ENCODE results near the gene ZNF846. TPM values are rescaled to one million over a fixed set of nuclear protein-coding genes. Genes with fewer than 3 reads are reported as not detected.
"Not testable (repeated sequence)": the region's sequence is repeated elsewhere in the genome, so short reads cannot be mapped to it uniquely, and the experiment has no call there.

Gene ZNF846
- total RNA-seq, 2 donors from 2014 or later, result 44.0 to 54.6 TPM

DNA sequence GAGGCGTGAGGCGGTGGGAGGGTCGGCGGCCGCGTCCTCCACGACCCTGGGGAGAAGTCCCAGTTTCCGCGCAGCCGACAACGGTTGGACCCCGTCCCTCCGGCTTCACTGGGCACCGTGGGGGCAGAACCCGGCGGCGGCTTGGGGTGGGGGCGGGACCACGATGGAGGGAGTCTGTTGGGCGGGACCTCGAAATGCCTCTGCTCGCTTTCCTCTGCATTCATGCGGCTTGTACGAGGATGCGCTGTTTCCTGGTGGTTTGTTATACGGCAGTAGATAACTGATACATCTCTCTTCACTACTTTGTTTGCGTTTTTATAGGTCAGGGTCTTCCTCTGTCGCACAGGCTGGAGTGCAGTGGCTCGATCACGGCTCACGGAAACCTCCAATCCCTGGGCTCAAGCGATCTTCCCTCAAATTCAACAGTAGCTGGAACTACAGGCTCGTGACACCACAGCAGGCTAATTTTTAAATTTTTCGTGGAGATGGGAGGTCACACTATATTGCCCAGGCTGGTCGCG, 24.6 kb upstream of the ZNF846 start:
- peak overlapping the region; percentile 95 to 97 for H3K27ac ChIP-seq
- TF ChIP-seq, protein P1, sequence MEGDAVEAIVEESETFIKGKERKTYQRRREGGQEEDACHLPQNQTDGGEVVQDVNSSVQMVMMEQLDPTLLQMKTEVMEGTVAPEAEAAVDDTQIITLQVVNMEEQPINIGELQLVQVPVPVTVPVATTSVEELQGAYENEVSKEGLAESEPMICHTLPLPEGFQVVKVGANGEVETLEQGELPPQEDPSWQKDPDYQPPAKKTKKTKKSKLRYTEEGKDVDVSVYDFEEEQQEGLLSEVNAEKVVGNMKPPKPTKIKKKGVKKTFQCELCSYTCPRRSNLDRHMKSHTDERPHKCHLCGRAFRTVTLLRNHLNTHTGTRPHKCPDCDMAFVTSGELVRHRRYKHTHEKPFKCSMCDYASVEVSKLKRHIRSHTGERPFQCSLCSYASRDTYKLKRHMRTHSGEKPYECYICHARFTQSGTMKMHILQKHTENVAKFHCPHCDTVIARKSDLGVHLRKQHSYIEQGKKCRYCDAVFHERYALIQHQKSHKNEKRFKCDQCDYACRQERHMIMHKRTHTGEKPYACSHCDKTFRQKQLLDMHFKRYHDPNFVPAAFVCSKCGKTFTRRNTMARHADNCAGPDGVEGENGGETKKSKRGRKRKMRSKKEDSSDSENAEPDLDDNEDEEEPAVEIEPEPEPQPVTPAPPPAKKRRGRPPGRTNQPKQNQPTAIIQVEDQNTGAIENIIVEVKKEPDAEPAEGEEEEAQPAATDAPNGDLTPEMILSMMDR (IDR thresholded peaks at IDR 0.05), result no peak
- no peak for ATAC-seq (ENCODE audit: insufficient number of reproducible peaks, low FRiP score, low read depth)

DNA sequence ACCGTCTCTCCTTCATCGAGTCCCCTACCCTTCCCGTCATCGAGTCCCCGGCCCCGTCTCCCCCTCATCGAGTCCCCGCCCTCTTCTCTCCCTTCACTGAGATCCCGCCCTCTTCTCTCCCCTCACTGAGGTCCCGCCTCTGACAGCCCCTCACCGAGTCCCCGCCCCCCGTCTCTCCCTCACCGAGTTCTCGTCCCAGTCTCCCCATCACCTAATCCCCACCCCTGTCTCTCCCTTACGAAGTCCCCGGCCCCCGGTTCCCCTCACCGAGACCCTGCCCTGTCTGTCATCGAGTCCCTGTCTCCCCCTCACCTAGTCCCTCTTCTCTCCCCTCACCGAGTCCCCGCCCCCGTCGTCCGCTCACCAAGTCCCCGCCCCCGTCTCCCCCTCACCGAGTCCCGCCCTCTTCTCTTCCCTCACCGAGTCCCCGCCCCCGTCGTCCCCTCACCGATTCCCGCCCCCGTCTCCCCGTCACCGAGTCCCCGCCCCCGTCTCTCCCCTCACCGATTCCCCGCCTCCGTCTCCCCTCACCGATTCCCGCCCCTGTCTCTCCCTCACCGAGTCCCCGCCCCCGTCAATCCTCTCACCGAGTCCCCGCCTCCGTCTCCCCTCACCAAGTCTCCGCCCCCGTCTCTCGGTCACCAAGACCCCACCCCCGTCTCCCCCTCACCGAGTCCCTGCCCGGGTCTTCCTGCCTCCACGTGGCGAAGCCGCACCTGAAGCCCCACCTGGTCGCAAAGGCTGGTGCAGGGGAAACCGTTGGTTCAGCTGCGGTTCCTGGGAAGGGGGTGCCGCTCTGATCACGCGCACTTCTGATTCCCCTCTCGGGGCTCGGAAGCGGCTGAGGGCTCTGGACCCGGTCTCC, 23.9 kb upstream of the ZNF846 start:
- DNase-seq (ENCODE audit: low spot score), result peak; percentile 97

More for the DNA sequence above, 24.6 kb upstream of the ZNF846 start:
- DNase-seq (ENCODE audit: low spot score), result peak; percentile 31
- Histone ChIP-seq H3K27me3 (replicated peaks; ENCODE audit: insufficient read depth) (no peaks in the 10 kb centered on the region), H3K9me3 (no peaks in the 10 kb centered on the region), H3K4me3 (peak overlapping the region; percentile 85), H3K36me3 (no peaks in the 10 kb centered on the region), H3K4me1 (ENCODE audit: control insufficient read depth in 1 of 2, low read depth in 2 of 2) (peaks cover 0 to 13% of the 10 kb centered on the region in 2 donors)

DNA sequence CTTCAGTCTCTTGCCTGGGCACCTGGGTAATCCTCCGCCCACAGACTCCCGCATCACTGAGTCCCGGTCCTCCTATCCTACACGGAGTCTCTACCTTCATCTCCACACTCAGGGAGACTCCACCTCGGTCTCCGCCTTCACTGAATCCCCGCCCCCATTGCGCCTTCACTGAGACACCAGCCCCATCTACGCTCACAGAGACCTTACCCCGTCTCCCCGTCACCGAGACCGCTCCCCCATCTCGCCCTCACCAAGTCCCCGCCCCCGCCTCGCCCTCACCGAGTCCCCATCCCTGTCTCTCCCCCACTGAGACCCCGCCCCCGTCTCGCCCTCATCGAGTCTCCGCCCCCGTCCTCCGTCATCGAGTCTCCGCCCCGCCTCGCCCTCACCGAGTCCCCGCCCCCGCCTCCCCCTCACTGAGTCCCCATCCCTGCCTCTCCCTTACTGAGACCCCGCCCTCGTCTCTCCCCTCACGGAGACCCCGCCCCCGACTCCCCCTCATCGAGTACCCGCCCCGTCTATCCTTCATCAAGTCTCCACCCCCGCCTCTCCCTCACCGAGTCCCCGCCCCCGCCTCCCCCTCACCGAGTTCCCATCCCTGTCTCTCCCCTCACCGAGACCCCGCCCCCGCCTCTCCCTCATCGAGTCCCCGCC, 23.1 kb upstream of the ZNF846 start:
- Histone ChIP-seq H3K4me1 (ENCODE audit: control insufficient read depth in 1 of 2, low read depth in 2 of 2) (peaks cover 0 to 13% of the 10 kb centered on the region in 2 donors), H3K4me3 (peak overlapping the region; percentile 85), H3K27me3 (replicated peaks; ENCODE audit: insufficient read depth) (no peaks in the 10 kb centered on the region), H3K36me3 (no peaks in the 10 kb centered on the region), H3K9me3 (no peaks in the 10 kb centered on the region), H3K27ac (peak overlapping the region; percentile 94 to 95)
- peak; percentile 67 for ATAC-seq (ENCODE audit: insufficient number of reproducible peaks, low FRiP score, low read depth)
- TF ChIP-seq, protein P1 (IDR thresholded peaks at IDR 0.05), result no peak
- peak; percentile 99 for DNase-seq (ENCODE audit: low spot score)

More for the DNA sequence above, 23.9 kb upstream of the ZNF846 start:
- Histone ChIP-seq H3K27me3 (replicated peaks; ENCODE audit: insufficient read depth) (no peaks in the 10 kb centered on the region), H3K4me3 (peak overlapping the region; percentile 85), H3K4me1 (ENCODE audit: control insufficient read depth in 1 of 2, low read depth in 2 of 2) (peaks cover 0 to 13% of the 10 kb centered on the region in 2 donors), H3K27ac (peak overlapping the region; percentile 95 to 97), H3K9me3 (no peaks in the 10 kb centered on the region), H3K36me3 (no peaks in the 10 kb centered on the region)
- peak; percentile 77 for ATAC-seq (ENCODE audit: insufficient number of reproducible peaks, low FRiP score, low read depth)
- TF ChIP-seq, protein P1 (IDR thresholded peaks at IDR 0.05), result no peak

DNA sequence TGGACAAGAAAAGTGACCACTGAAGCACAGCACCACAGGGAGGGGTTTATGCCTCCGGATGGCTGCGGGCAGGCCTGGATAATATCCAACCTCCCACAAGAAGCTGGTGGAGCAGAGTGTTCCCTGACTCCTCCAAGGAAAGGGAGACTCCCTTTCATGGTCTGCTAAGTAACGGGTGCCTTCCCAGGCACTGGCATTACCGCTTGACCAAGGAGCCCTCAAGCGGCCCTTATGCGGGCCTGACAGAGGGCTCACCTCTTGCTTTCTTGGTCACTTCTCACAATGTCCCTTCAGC, 22.5 kb upstream of the ZNF846 start:
- H3K27me3 ChIP-seq (replicated peaks; ENCODE audit: insufficient read depth); ATAC-seq (ENCODE audit: insufficient number of reproducible peaks, low FRiP score, low read depth); DNase-seq (ENCODE audit: low spot score); H3K9me3 ChIP-seq; H3K36me3 ChIP-seq: not testable (repeated sequence)
- Histone ChIP-seq H3K4me1 (ENCODE audit: control insufficient read depth in 1 of 2, low read depth in 2 of 2) (peaks cover 3 to 13% of the 10 kb centered on the region in 2 donors), H3K4me3 (peak overlapping the region; percentile 70), H3K27ac (peak overlapping the region; percentile 63 to 78)

DNA sequence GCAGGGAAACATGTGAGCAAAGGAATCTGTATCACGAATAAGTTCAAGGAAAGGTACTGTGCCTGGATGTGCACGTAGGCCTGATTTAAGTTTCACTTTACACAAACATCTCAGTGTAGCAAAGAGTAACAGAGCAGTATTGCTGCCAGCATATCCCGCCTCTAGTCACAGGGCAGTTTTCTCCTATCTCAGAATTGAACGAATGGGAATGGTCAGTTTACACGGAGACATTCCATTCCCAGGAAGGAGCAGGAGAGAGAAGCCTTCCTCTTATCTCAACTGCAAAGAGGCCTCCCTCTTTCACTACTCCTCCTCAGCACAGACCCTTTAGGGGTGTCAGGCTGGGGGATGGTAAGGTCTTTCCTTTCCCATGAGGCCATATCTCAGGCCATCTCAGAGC, 21.0 kb upstream of the ZNF846 start:
- DNase-seq (ENCODE audit: low spot score); H3K36me3 ChIP-seq; H3K4me3 ChIP-seq; ATAC-seq (ENCODE audit: insufficient number of reproducible peaks, low FRiP score, low read depth); H3K27me3 ChIP-seq (replicated peaks; ENCODE audit: insufficient read depth); H3K9me3 ChIP-seq: not testable (repeated sequence)
- peaks cover 5 to 18% of the 10 kb centered on the region in 2 donors for H3K4me1 ChIP-seq (ENCODE audit: control insufficient read depth in 1 of 2, low read depth in 2 of 2)
- peak overlapping the region in 1 of 2 donors; percentile 14 for H3K27ac ChIP-seq

DNA sequence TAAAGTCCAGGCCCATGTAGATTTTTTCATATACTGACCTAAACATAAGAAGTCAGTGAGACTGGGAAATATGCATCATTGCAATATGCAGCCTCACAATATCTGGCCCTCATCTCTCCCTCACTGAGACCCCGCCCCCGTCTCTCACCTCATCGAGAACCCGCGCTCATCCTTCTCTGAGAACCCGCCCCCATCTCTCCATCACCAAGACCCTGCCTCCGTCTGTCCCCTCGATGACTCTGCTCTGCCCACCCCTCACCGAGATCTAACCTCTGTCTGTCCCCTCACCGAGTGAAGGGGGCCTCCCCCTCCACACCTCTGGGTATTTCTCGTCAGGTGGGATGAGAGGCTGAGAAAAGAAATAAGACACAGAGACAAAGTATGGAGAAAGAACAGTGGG, 20.5 kb upstream of the ZNF846 start:
- H3K27me3 ChIP-seq (replicated peaks; ENCODE audit: insufficient read depth), result no peaks in the 10 kb centered on the region
- TF ChIP-seq, protein P1 (IDR thresholded peaks at IDR 0.05), result no peak
- peaks cover 10 to 21% of the 10 kb centered on the region in 2 donors for H3K4me1 ChIP-seq (ENCODE audit: control insufficient read depth in 1 of 2, low read depth in 2 of 2)
- DNase-seq (ENCODE audit: low spot score) (no peak), ATAC-seq (ENCODE audit: insufficient number of reproducible peaks, low FRiP score, low read depth) (no peak)
- H3K4me3 ChIP-seq, result no peak overlapping the region
- H3K9me3 ChIP-seq, result no peaks in the 10 kb centered on the region
- H3K27ac ChIP-seq, result no peak overlapping the region
- no peaks in the 10 kb centered on the region for H3K36me3 ChIP-seq

DNA sequence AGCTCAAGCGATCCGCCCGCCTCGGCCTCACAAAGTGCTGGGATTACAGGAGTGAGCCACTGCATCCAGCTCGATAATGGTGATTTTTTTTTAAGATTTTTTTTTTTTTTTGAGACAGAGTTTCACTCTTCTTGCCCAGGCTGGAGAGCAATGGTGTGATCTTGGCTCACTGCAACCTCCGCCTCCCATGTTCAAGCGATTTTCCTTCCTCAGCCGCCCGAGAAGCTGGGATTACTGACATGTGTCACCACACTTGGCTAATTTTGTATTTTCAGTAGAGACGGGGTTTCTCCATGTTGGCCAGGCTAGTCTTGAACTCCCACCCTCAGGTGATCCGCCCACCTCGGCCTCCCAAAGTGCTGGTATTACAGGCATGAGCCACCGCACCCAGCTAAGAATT, 20.1 kb upstream of the ZNF846 start:
- ATAC-seq (ENCODE audit: insufficient number of reproducible peaks, low FRiP score, low read depth); H3K36me3 ChIP-seq; DNase-seq (ENCODE audit: low spot score); H3K4me3 ChIP-seq; H3K27ac ChIP-seq; H3K27me3 ChIP-seq (replicated peaks; ENCODE audit: insufficient read depth); H3K9me3 ChIP-seq: not testable (repeated sequence)
- peaks cover 13 to 21% of the 10 kb centered on the region in 2 donors for H3K4me1 ChIP-seq (ENCODE audit: control insufficient read depth in 1 of 2, low read depth in 2 of 2)

Measured in thoracic aorta (tissue), 2 donors.